ENCODE measurements around the gene TOB2. TPM values are rescaled to one million over a fixed set of nuclear protein-coding genes. Genes with fewer than 3 reads are reported as not detected.

TOB2 gene
- total and polyA plus RNA-seq, 8 donors: 38.9 to 62.6 (median 48.3) TPM

GRCh38 chr22:41488076-41488475, 41.5 kb upstream of the TOB2 start:
- Histone ChIP-seq H3K27ac (no peak overlapping the region), H3K4me1 (peaks cover 5 to 40% of the 10 kb centered on the region in 2 donors), H3K4me3 (no peak overlapping the region), H3K9me3 (no peaks in the 10 kb centered on the region), H3K27me3 (no peaks in the 10 kb centered on the region), H3K36me3 (no peaks in the 10 kb centered on the region)
- intact Hi-C loops (cut with DNase I): no loop called here
- TF ChIP-seq CTCF (IDR thresholded peaks at IDR 0.05): no peak
- ATAC-seq: no peak
- DNase-seq: no peak

GRCh38 chr22:41487037-41487935, 40.7 kb upstream of the TOB2 start:
- no peak for TF ChIP-seq CTCF (IDR thresholded peaks at IDR 0.05)
- Histone ChIP-seq H3K9me3 (no peaks in the 10 kb centered on the region), H3K27me3 (no peaks in the 10 kb centered on the region), H3K36me3 (no peaks in the 10 kb centered on the region), H3K4me3 (no peak overlapping the region), H3K4me1 (peaks cover 11 to 47% of the 10 kb centered on the region in 2 donors), H3K27ac (no peak overlapping the region)
- DNase-seq (peak in 2 of 4 donors; percentile 37 to 66), ATAC-seq (no peak)
- intact Hi-C loops (cut with DNase I): no loop called here

- H3K4me1 ChIP-seq: peaks cover 6 to 49% of the 10 kb centered on the region in 2 donors
- no peak for DNase-seq
- H3K36me3 ChIP-seq: no peaks in the 10 kb centered on the region
- H3K27me3 ChIP-seq: no peaks in the 10 kb centered on the region
- H3K27ac ChIP-seq: no peak overlapping the region
- no peak overlapping the region for H3K4me3 ChIP-seq
- intact Hi-C loops (cut with DNase I): no loop called here
- no peaks in the 10 kb centered on the region for H3K9me3 ChIP-seq
- no peak for TF ChIP-seq CTCF (IDR thresholded peaks at IDR 0.05)
- no peak for ATAC-seq
These were observed 38.4 kb upstream of the TOB2 start for GRCh38 chr22:41485033-41485432.

GRCh38 chr22:41482319-41482935, 35.8 kb upstream of the TOB2 start:
- intact Hi-C loops (cut with DNase I): no loop called here
- Histone ChIP-seq H3K9me3 (no peaks in the 10 kb centered on the region), H3K27ac (peak overlapping the region; percentile 23 to 27), H3K4me1 (peaks cover 13 to 61% of the 10 kb centered on the region in 2 donors), H3K27me3 (no peaks in the 10 kb centered on the region), H3K36me3 (peaks cover 0 to 8% of the 10 kb centered on the region in 2 donors), H3K4me3 (no peak overlapping the region)
- ATAC-seq (no peak), DNase-seq (no peak)
- TF ChIP-seq CTCF (IDR thresholded peaks at IDR 0.05): no peak

GRCh38 chr22:41481925-41482318, 35.3 kb upstream of the TOB2 start:
- intact Hi-C loops (cut with DNase I): no loop called here
- Histone ChIP-seq H3K4me3 (no peak overlapping the region), H3K4me1 (peaks cover 13 to 56% of the 10 kb centered on the region in 2 donors), H3K27me3 (no peaks in the 10 kb centered on the region), H3K36me3 (peaks cover 0 to 11% of the 10 kb centered on the region in 2 donors), H3K27ac (peak overlapping the region in 1 of 2 donors; percentile 26), H3K9me3 (no peaks in the 10 kb centered on the region)
- no peak for ATAC-seq
- no peak for DNase-seq
- no peak for TF ChIP-seq CTCF (IDR thresholded peaks at IDR 0.05)

All from left lung (tissue), 10 donors.